Esophagus squamous epithelium (tissue), 5 donors: ENCODE data around the gene CPNE5. TPM values are rescaled to one million over a fixed set of nuclear protein-coding genes. Genes with fewer than 3 reads are reported as not detected.

ENCODE experiments used
- DNase-seq: peaks from one replicate; lab custom pipeline; 2025; lab: John Stamatoyannopoulos, UW
- H3K27ac ChIP-seq, 4 donors: fragments of 200-600 bp; sonication (generic); one replicate each; pipeline ENCODE4 v1.5.1; 2016 to 2019; ENCODE audit warnings: mild to moderate bottlenecking in 1 of 4
- H3K27me3 ChIP-seq, 4 donors: fragments of 200-600 bp; sonication (generic); 1 replicate in 3 of 4; 2 replicates in 1 of 4; pipeline versions ENCODE4 v1.5.1 to v1.6.0; 2017 to 2021; ENCODE audit warnings: antibody characterized with exemption in 1 of 4
- H3K36me3 ChIP-seq, 3 donors: fragments of 200-600 bp; sonication (generic); one replicate each; pipeline ENCODE4 v1.5.1; 2016 to 2019
- H3K4me1 ChIP-seq, 3 donors: fragments of 200-600 bp; sonication (generic); one replicate each; pipeline ENCODE4 v1.5.1; 2017 to 2019
- H3K4me3 ChIP-seq, 4 donors: fragments of 200-600 bp; sonication (generic); 1 replicate in 3 of 4; 2 replicates in 1 of 4; pipeline ENCODE4 v1.5.1; 2016 to 2019; ENCODE audit warnings: mild to moderate bottlenecking in 2 of 4, moderate library complexity in 1 of 4
- H3K9me3 ChIP-seq, 3 donors: fragments of 200-600 bp; sonication (generic); one replicate each; pipeline ENCODE4 v1.5.1; 2016 to 2019
- POLR2A ChIP-seq, 4 donors: fragments of 450-650 bp; IDR thresholded peaks; one replicate each; pipeline ENCODE4 v1.6.1; 2017; ENCODE audit warnings: antibody characterized with exemption in 4 of 4, mild to moderate bottlenecking in 4 of 4, moderate library complexity in 3 of 4
- WGBS, 2 donors: methylation state at CpG; one replicate each; pipeline ENCODE4 v1.1.5; 2018; 5-methylcytosine and 5-hydroxymethylcytosine counted together
- intact Hi-C: fragments of 100-400 bp; cut with DNase I; formaldehyde crosslinking; loops from one replicate; pipeline ENCODE4 v1.15.0; 2022
- total RNA-seq, 4 donors: library from RNA; depleted of rRNA; stranded (reverse); fragments of >200 nt; gene quantifications; one replicate each; pipeline ENCODE4 v1.1.0, GENCODE V29; 2016
- TF ChIP-seq, protein P1 (sequence below), 6 experiments: fragments of 450-650 bp in 4 of 6; fragments of 200-600 bp in 2 of 6; sonication (generic) in 2 of 6; IDR thresholded peaks; one replicate each; pipeline ENCODE4 v1.5.1; 2016 to 2019; ENCODE audit warnings: antibody characterized with exemption in 6 of 6, mild to moderate bottlenecking in 4 of 6, moderate library complexity in 4 of 6
- donor health status: DM: yes; HTN: yes; CAD: no.

The CPNE5 gene
- total RNA-seq, 4 donors from 2014 or later = 1.2 to 2.5 (median 1.5) TPM

DNA sequence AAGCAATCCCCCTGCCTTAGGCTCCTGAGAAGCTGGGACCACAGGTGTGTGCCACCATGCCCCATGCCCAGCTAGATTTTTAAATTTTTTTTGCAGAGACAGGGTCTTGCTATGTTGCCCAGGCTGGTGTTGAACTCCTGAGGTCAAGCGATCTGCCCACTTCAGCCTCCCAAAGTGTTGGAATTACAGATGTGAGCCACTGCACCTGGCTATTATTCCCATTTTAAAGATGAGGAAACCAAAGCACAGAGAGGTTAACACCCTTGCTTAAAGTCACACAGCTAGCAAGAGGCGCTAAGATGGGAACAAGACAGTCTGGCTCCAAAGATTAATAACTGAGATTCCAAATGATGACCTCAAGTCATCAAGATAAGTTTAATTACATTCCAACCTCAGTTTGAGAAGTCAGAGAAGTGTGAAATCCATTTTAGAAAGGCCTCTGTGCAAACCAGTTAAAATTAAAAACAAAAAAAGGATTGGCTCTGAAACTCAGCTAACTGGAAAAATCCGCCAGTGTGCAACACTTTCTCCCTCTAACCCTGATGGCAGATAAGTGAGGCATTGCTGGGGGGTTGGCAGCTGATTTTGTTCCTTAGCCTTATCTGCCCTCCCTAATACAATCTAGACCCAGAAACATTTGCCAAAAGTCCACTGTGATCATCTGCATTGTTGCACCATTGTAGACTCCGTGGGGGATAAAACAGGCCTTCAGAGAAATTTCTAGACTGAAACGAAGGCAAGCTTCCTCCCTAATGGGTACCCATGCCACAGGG is 55.5 kb downstream of the CPNE5 start:
- DNase-seq = no peak

GRCh38 chr6:36781669-36782068 is 57.6 kb downstream of the CPNE5 start:
- peaks cover 0 to 4% (median 0%) of the 10 kb centered on the region in 3 donors for H3K4me1 ChIP-seq
- no peak overlapping the region for H3K27ac ChIP-seq
- intact Hi-C loops = no loop called here
- no peak overlapping the region for H3K4me3 ChIP-seq
- TF ChIP-seq, protein P1, sequence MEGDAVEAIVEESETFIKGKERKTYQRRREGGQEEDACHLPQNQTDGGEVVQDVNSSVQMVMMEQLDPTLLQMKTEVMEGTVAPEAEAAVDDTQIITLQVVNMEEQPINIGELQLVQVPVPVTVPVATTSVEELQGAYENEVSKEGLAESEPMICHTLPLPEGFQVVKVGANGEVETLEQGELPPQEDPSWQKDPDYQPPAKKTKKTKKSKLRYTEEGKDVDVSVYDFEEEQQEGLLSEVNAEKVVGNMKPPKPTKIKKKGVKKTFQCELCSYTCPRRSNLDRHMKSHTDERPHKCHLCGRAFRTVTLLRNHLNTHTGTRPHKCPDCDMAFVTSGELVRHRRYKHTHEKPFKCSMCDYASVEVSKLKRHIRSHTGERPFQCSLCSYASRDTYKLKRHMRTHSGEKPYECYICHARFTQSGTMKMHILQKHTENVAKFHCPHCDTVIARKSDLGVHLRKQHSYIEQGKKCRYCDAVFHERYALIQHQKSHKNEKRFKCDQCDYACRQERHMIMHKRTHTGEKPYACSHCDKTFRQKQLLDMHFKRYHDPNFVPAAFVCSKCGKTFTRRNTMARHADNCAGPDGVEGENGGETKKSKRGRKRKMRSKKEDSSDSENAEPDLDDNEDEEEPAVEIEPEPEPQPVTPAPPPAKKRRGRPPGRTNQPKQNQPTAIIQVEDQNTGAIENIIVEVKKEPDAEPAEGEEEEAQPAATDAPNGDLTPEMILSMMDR (IDR thresholded peaks at IDR 0.05) = no peak
- TF ChIP-seq POLR2A (IDR thresholded peaks at IDR 0.05) = no peak
- whole genome bisulfite sequencing, 2 donors = 71 to 90% methylated on average over 2 to 6 of the region's 8 CpGs
- no peaks in the 10 kb centered on the region for H3K9me3 ChIP-seq
- DNase-seq = no peak
- H3K27me3 ChIP-seq = peaks cover 0 to 18% (median 0%) of the 10 kb centered on the region in 4 donors
- H3K36me3 ChIP-seq = no peaks in the 10 kb centered on the region

More for the DNA sequence above, 55.5 kb downstream of the CPNE5 start:
- Histone ChIP-seq H3K4me3 (no peak overlapping the region), H3K27me3 (peaks cover 0 to 7% (median 0%) of the 10 kb centered on the region in 4 donors), H3K27ac (no peak overlapping the region), H3K9me3 (no peaks in the 10 kb centered on the region), H3K36me3 (no peaks in the 10 kb centered on the region), H3K4me1 (peaks cover 0 to 10% (median 0%) of the 10 kb centered on the region in 3 donors)
- WGBS, 2 donors = 74 to 77% methylated on average over 3 to 4 of the region's 5 CpGs
- TF ChIP-seq POLR2A (IDR thresholded peaks at IDR 0.05) = no peak
- TF ChIP-seq, protein P1 (IDR thresholded peaks at IDR 0.05) = no peak
- intact Hi-C loops = no loop called here

DNA sequence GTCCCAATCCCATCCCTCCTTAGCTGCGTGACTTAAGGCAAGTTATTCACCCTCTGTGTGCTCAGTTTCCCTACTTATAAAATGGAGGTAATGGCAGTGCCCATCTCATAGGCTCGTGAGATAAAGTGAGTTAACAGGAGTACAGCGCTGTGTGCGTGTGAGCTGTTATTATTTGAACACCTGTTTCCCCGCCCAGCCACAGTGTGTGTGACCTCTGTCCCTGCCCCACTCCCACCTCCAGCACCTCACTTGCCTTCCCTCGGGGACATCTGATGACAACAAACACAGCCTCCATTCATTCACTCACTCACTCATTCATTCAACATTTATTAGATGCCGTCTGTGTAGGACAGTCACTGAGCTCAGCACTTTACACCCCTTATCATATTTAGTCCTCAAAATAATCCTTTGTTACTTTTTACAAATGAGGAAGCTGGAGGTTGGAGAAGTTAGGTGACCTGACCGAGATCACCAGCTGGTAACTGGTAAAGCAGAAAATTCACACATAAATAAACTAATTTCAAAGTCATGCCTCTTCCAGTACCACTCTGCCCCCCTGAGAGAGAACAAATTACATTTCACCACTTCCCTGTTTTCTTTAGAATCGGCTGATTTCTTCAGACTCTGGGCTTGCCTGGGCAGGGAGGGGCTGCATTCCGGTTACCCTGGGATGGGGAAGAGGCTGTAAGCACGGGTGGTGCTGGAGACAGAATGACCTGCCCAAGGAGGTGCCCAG is 58.6 kb downstream of the CPNE5 start:
- 46 to 48% methylated on average over 11 of the region's 11 CpGs for WGBS, 2 donors
- TF ChIP-seq POLR2A (IDR thresholded peaks at IDR 0.05) = no peak
- TF ChIP-seq, protein P1 (IDR thresholded peaks at IDR 0.05) = no peak
- peaks cover 0 to 21% (median 0%) of the 10 kb centered on the region in 4 donors for H3K27me3 ChIP-seq
- no peak overlapping the region for H3K4me3 ChIP-seq
- no peaks in the 10 kb centered on the region for H3K9me3 ChIP-seq
- DNase-seq = no peak
- intact Hi-C loops = no loop called here
- peaks cover 0 to 4% (median 0%) of the 10 kb centered on the region in 3 donors for H3K4me1 ChIP-seq
- H3K27ac ChIP-seq = no peak overlapping the region
- no peaks in the 10 kb centered on the region for H3K36me3 ChIP-seq

- no peak for TF ChIP-seq POLR2A (IDR thresholded peaks at IDR 0.05)
- TF ChIP-seq, protein P1 (IDR thresholded peaks at IDR 0.05) = no peak
- Histone ChIP-seq H3K27ac (no peak overlapping the region), H3K27me3 (peaks cover 0 to 21% (median 0%) of the 10 kb centered on the region in 4 donors), H3K36me3 (no peaks in the 10 kb centered on the region), H3K9me3 (no peaks in the 10 kb centered on the region), H3K4me1 (peaks cover 0 to 4% (median 0%) of the 10 kb centered on the region in 3 donors), H3K4me3 (no peak overlapping the region)
- 47 to 59% methylated on average over 3 to 5 of the region's 5 CpGs for WGBS, 2 donors
- no peak for DNase-seq
- intact Hi-C loops = no loop called here
Observed at GRCh38 chr6:36779227-36779626, 60.0 kb downstream of the CPNE5 start.

DNA sequence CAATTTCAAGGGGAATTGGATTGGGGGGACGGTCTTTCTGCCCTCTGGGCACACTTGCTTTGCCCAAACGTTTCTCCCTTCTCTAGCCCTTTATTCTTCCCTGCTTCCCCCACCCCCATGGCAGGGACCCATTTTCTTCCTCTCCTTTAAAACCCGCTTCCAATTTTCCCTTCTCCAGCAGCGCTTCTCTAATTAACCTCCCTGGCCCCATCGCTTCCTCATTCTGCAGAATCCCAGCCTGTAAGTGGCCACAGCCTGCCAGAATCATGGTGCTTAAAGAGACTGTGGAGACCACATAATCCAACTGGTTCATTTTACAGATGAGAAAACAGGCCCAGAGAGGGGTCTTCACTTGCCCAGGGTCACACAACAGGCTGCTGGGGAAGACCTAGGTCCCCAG is 61.4 kb downstream of the CPNE5 start:
- DNase-seq = no peak
- no peak overlapping the region for H3K4me3 ChIP-seq
- WGBS, 2 donors = 53 to 59% methylated on average over 5 of the region's 5 CpGs
- no peaks in the 10 kb centered on the region for H3K36me3 ChIP-seq
- no peak overlapping the region for H3K27ac ChIP-seq
- no peaks in the 10 kb centered on the region for H3K9me3 ChIP-seq
- no peak for TF ChIP-seq POLR2A (IDR thresholded peaks at IDR 0.05)
- TF ChIP-seq, protein P1 (IDR thresholded peaks at IDR 0.05) = no peak
- H3K27me3 ChIP-seq = peaks cover 0 to 21% (median 0%) of the 10 kb centered on the region in 4 donors
- intact Hi-C loops = no loop called here
- H3K4me1 ChIP-seq = peaks cover 0 to 4% (median 0%) of the 10 kb centered on the region in 3 donors
